ENCODE measurements around the gene OSM.

Gene OSM

DNA sequence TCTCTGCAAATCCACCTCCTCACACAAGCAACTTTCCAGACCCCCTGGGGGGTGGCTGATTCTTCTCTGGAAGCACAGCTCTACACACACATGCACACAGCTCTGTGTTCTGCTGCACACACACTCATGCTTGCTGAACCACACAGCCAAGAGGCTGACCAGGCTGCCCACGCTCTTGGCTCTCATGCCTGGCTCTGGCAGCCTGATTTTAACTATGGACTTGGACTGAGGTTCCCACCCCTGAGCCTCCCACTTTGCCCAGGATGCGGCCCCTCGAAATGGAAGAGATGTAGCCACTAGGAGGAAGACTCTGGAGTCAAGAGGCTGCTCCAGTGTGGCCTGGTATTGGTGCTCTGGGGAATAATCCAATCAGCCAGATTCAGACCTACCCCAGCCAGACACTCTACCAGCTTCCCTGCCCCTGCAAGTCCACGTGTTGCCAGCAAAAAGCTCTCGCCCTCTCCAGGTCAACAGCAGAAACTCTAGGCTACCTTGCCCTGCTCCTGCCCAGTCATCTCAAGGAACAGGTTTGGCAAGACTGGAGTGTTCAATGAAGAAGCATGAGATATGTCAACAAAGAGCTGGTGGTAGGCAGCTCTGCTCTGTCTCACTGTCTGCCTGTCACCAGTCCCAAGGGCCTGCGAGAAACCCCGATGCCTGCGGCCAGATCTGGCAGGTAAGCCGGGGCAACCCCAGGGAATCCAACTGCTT, 31.5 kb upstream of the OSM start:
- DNase-seq, result no peak

GRCh38 chr22:30297276-30297990, 30.8 kb upstream of the OSM start:
- DNase-seq, result no peak

DNA sequence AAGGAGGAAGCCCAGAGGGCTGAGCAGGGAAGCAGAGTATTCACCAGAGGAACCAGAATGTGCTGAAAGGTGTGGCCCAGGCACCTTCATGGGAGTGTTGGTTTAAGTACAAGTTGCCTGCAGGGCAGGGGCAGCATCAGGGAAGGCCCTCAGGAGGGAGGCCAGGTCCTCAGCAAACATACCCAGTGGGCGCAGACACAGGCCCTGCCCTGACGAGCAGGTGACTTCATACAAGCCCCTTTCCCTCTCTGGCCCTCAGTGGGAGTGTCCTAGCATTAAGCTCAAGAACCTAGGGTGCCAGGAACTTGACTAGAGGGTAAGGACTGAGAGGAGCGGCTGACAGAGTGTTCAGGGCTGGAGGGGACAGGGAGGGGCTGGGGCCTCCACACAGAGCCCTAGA, 30.2 kb upstream of the OSM start:
- no peak for DNase-seq

GRCh38 chr22:30296324-30296723, 29.7 kb upstream of the OSM start:
- DNase-seq, result no peak

- DNase-seq, result no peak
These were observed 28.9 kb upstream of the OSM start for GRCh38 chr22:30295576-30295975.

GRCh38 chr22:30294830-30295229, 28.2 kb upstream of the OSM start:
- no peak for DNase-seq

- no peak for DNase-seq
These were observed 27.4 kb upstream of the OSM start for GRCh38 chr22:30294066-30294465.

- no peak for DNase-seq
These were observed 26.4 kb upstream of the OSM start for GRCh38 chr22:30293026-30293425.

- no peak for DNase-seq
These were observed 25.7 kb upstream of the OSM start for GRCh38 chr22:30292069-30292970.

DNA sequence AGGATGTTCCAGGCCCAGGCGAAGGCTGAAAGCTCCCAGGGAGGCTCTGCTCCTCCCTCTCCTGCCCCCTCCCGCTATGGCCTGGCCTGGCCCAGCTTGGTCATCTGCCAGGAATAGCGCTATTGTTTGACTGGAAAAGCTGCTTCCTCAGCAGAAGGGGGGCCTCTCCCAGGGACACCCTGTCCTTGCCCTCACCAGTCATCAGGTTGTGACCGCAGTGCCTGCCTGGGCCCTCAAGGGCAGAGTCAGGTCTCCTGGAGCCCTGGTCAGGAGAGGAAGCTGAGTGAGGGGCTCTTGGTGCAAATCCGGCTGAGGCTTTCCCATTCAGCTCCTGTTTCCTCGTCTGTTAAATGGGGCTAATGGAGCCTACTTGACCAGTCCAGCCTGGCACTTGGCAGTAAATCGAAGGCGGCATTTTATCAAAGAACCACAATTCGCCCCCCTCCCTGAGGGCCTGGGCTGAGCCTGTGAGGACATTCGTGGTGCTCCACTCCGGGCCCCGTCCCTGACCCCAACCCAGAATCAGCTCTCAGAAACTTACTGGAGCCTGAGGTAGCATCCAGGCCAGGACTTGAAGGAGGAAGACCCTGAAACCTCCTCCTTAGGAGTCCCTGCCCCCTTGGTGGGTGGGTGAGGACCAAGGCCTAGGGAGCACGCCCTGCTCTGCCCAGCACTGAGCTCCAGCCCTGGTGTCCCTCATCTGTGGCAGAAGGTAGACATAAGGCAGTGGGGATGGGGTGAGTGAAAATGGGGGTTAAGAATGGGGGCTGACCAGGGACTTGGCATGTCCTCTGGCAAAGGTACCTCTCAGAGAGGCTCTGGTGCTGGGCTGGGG, 24.6 kb upstream of the OSM start:
- peak; percentile 72 to 82 for DNase-seq

- no peak for DNase-seq
These were observed 23.8 kb upstream of the OSM start for GRCh38 chr22:30290342-30291057.

DNA sequence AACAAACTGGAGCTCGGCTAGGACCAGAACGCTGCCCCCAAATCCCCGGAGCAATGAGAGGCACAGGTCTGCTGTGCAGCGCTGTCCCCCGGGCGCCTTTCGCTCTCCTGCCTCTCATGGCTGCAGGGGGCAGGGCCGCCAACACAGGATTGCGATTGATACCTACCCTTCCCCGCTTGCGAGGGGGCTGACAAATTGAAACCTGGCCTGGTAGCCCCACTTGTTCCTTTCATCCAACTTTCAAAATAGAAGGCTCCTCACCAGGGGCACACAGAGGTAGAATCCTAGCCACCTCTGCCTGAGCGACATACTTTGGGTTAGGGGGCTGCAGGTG, 23.3 kb upstream of the OSM start:
- DNase-seq, result no peak

DNA sequence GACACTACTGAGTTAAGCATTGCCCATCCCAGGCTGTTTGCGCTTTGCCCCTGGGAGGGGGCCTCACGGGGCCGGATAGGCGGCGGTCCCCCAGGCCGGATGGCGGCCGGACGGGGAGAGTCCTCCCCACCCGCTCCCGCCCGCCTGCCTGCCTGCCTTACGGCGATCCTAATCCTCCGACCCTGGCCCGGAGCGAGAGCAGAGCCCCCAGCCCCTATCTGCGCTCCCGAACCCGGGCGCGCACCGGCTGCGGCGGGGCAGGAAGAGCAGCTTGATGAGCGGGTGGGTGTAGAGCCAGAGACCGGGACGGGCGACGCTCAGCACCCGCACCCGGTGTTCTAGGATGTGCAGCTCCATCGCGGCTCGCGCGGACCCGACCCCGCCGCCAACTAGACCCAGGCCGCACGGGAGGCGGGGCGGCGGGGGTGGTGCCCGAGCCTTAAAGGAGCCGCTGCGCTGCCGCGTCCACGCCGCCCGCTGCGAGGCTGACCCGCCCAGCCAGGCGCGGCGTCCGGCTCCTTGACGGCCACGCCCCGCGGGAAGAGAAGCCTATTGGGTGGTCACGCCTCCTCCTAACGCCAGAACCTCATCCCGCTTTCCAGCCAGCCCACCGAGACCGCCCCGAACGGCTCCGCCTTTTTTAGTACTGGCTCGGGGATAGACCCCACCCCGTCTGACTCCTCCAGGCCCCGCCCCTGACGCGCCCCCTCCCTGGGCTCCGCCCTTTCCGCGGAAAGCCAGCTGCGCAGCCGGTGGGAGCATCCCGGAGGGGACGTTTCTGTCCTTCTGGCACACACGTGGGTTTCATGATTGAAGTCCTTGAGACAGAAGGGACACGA, 22.7 kb upstream of the OSM start, which contains the start of gene CASTOR1:
CASTOR1 (minus strand) TSS at position 365 of the 839 bp plus-strand sequence; CDS start at position 357, 8 bp downstream.
- peak; percentile 96 to 99 for DNase-seq

GRCh38 chr22:30288419-30289140, 21.9 kb upstream of the OSM start:
- DNase-seq, result no peak

DNA sequence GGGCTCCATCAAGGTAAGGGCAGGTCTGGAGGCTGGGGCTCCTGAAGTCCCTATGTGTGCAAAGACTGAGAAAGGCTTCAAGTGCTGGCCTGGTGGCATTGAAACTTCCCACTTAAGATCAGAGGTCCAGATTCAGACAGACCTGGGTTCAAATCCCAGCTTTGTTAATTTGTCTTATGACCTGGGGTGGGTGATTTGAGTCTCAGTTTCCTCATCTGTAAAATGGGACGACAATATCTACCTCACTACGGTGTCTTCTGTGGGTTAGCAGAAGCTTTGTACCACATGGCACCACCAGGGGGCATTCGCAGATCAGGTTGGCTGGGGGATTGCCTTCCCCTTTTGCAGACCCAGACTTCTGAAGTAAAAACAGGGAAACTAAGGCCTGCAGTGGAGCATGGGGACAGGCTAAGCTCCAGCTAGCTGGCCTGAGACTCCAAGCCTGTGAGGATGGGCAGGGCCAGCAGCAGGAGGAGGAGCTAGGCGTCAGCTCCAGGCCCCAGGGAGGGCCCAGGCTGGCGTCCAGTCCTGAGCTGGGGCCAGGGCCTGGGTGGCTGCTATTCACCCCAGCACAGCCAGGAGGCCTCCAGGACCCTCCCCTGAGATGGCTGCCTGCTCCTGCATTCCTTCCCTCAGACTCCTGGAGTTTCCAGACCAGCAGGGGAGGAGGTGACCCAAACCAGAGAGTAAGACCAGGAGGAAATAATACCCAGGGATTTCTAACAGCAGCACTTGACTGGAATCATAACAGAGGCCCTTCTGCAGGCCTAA, 21.2 kb upstream of the OSM start:
- peak; percentile 65 to 72 for DNase-seq

DNA sequence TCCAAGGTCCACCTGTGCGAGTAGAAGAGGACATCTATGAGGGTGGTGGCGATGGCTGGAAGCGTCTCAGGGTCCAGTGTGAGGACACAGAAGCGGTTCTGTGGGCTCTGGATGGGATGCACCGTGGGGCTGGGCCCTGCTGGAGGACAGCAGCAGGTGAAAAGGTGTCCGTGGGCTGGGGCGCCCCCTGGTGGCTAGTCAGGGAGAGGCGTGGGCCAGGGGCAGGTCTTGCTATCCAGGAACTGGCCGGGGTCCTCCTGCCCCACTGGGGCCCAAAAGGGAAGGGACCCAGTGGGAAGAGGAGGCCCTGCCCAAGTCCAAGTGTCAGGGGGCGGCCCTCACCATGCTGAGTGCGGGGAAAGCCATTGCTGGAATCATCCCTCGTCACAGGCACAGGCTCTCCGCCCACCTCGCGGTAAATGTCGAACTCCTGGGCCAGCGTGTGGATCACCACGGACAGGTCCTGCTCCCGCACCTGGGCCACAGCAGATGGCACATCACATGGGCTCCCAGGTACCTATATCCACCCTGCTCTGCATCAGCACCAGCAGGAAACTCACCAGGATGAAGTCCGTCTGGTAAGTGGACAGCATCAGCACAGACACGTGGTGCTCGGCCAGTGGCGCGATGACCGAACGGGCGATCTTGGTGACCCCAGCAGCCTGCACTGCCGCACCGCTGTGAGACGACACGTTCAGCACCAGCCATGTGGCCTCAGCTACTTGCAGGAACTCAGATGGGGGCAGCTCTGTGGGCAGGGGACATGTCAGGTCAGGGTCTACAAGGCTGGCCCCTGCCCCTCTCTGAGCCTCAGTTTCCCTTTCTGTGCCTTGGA, 20.4 kb upstream of the OSM start:
- DNase-seq, result peak in 1 of 2 donors; percentile 39

- no peak for DNase-seq
These were observed 19.7 kb upstream of the OSM start for GRCh38 chr22:30286331-30286730.

DNA sequence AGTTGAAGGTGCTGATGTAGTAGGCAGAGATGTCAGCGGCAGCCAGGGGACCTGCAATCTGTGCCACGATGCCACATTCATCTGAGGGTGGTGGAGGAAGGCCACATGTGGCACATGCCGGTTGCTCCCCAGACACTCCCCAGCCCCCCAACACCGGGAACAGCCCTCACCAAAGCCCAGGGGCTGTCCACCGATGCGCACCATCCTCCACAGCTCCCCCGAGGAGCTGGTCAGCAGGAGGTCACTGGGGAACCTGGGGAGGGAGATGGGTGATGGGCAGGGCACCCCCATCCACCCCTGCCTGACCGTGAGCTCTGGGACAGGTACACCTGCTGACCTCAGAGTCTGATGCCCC, 19.2 kb upstream of the OSM start:
- DNase-seq, result no peak

Measured in hippocampal formation (tissue), 2 donors.